Pancreas (tissue), 10 donors: Measurements from ENCODE around the gene EEF1A2. TPM values are rescaled to one million over a fixed set of nuclear protein-coding genes. Genes with fewer than 3 reads are reported as not detected.

Source experiments
- ATAC-seq, 4 donors: fragments of 200-7000 bp; cut with Tn5 transposase; one replicate each; pipeline versions ENCODE4 v1.8.0 to v1.9.1; 2020; ENCODE audit warnings: mild to moderate bottlenecking in 4 of 4, moderate library complexity in 4 of 4
- DNase-seq, 6 donors: peaks; one replicate each; pipeline ENCODE4 v3.0.0-alpha.2; 2020
- FAIRE-seq: peaks from 2 replicates; lab custom pipeline; 2012; peaks lifted over from hg19 to GRCh38; lab: Jason Lieb, UNC
- H3K27ac ChIP-seq, 4 donors: fragments of 200-600 bp; sonication (generic); 1 replicate in 3 of 4; 2 replicates in 1 of 4; pipeline versions ENCODE4 v1.5.0 to v1.8.0; 2020
- H3K27me3 ChIP-seq, 4 donors: fragments of 200-600 bp; one replicate each; pipeline ENCODE4 v1.8.0; 2021
- H3K36me3 ChIP-seq, 3 donors: fragments of 200-600 bp; sonication (generic) in 1 of 3; one replicate each; pipeline versions ENCODE4 v1.5.0 to v1.8.0; 2020 to 2021
- H3K4me1 ChIP-seq, 3 donors: fragments of 200-600 bp; one replicate each; pipeline ENCODE4 v1.8.0; 2021
- H3K4me3 ChIP-seq, 4 donors: fragments of 200-600 bp; sonication (generic) in 2 of 4; one replicate each; pipeline versions ENCODE4 v1.5.0 to v1.8.0; 2020 to 2021
- H3K9me3 ChIP-seq, 4 donors: fragments of 200-600 bp; one replicate each; pipeline ENCODE4 v1.8.0; 2021
- WGBS, 2 donors: extraction: QIAGEN DNeasy Blood & Tissue Kit; methylation state at CpG; one replicate each; pipeline ENCODE4 v1.1.7; 2013; 5-methylcytosine and 5-hydroxymethylcytosine counted together
- intact Hi-C, 3 donors: fragments of 100-400 bp; cut with DNase I; formaldehyde crosslinking; loops; one replicate each; pipeline versions ENCODE4 v1.11.1 to v1.14.2; 2022
- polyA plus RNA-seq, 2 donors: library from polyadenylated mRNA; stranded (reverse); fragments of 200-250 nt; gene quantifications; one replicate each; pipeline ENCODE4 v1.2.3, GENCODE V29; 2013
- total RNA-seq, 6 donors: library from RNA; stranded (reverse); fragmentation: NEBNext Ultra II Directional in 4 of 6; extraction: Animal tissue kit (Norgen Biotek cat#: 25700) in 4 of 6; gene quantifications; one replicate each; pipeline versions ENCODE4 v1.2.1 to v1.2.4, GENCODE V29; 2021 to 2023
- TF ChIP-seq, protein P1 (sequence below), 4 donors: fragments of 200-600 bp; sonication (generic) in 3 of 4; IDR thresholded peaks; one replicate each; pipeline versions ENCODE4 v1.5.0 to v1.8.0; 2021; ENCODE audit warnings: antibody characterized with exemption in 4 of 4
- donor health status: healthy with polysubstance abuse.
- donor health status: DM: no; HTN: no; CAD: no; lungs with moderate emphysema.
- donor health status: DM: no; HTN: no; CAD: no.
- donor health status: control.
- donor health status: control.
- donor health status: Bipolar disorder and iron deficiency.
- donor health status: DM: yes; HTN: yes; CAD: no.
- donor health status: DM: no; HTN: no; CAD: no.
- donor health status: DM: no; HTN: no; CAD: no.
- donor health status: DM: yes; HTN: yes; CAD: no.

Gene EEF1A2
- total and polyA plus RNA-seq, 8 donors: 5.0 to 86.9 (median 19.7) TPM

DNA sequence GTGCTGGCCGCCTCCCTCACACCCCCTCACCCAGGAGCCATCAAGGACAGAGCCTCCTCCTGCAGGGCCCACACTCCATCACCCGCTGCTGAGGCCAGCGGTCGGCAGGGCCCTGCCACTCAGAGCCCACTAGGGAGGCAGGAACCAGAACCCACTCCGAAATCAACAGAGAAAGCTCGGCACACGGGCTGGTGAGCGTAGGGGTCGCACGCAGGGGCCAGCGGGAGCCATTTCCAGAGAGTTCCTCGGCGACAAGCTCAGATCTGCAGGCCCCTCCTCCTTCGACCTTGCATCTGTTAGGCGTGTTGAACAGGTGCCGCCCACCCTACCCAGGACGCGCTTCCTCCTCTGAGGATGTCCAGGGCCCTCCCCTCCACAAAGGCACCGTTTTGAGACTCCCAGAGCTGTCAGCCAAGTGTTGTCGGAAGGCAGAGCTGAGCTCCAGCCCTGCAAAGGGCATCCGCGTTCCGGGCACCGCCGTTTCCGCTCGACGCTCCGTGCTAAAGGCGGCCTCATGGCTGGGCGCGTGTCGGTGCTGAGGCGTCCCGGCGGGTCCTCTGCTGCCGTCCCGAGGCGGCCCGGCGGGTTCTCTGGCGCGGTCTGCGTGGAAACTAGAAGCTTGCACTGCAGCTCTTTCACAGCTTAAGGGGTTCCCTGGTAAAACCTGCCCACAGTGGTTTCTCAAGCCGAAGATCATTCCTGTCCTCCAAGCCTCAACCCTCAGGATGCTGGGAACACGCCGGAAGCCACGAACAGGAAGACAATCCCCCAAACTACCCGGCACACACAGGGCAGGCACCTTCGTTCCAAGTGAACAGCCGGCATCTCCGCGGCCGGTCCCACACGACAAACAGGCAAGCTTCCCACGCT lies 33.3 kb downstream of the EEF1A2 start:
- intact Hi-C loops: no loop called here

DNA sequence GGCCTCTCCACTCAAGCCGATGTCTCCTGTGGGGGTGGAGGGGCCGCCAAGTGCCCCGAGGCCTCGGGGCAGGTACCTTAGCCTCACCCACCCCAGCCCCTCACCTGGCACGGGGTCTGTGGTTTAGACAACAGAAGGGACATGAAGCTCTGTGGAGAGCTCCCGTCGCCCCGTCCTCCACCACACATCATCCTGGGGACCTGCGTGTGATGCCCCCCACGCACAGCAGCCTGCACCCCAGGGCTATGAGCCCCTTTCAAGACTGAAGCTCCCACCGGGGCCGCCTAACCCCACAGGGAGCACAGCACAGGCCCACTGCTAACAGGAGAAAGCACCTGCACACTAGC lies 34.6 kb downstream of the EEF1A2 start:
- DNase-seq: no peak
- Histone ChIP-seq H3K36me3 (no peaks in the 10 kb centered on the region), H3K27ac (no peak overlapping the region), H3K4me1 (no peaks in the 10 kb centered on the region), H3K4me3 (no peak overlapping the region), H3K9me3 (no peaks in the 10 kb centered on the region), H3K27me3 (no peaks in the 10 kb centered on the region)
- intact Hi-C loops: no loop called here
- 46 to 71% methylated on average over 9 to 12 of the region's 12 CpGs for WGBS, 2 donors
- no peak for ATAC-seq
- TF ChIP-seq, protein P1, sequence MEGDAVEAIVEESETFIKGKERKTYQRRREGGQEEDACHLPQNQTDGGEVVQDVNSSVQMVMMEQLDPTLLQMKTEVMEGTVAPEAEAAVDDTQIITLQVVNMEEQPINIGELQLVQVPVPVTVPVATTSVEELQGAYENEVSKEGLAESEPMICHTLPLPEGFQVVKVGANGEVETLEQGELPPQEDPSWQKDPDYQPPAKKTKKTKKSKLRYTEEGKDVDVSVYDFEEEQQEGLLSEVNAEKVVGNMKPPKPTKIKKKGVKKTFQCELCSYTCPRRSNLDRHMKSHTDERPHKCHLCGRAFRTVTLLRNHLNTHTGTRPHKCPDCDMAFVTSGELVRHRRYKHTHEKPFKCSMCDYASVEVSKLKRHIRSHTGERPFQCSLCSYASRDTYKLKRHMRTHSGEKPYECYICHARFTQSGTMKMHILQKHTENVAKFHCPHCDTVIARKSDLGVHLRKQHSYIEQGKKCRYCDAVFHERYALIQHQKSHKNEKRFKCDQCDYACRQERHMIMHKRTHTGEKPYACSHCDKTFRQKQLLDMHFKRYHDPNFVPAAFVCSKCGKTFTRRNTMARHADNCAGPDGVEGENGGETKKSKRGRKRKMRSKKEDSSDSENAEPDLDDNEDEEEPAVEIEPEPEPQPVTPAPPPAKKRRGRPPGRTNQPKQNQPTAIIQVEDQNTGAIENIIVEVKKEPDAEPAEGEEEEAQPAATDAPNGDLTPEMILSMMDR (IDR thresholded peaks at IDR 0.05): no peak
- FAIRE-seq: no peak

More for the DNA sequence above, 33.3 kb downstream of the EEF1A2 start:
- Histone ChIP-seq H3K36me3 (no peaks in the 10 kb centered on the region), H3K4me3 (no peak overlapping the region), H3K4me1 (no peaks in the 10 kb centered on the region), H3K27ac (no peak overlapping the region), H3K27me3 (no peaks in the 10 kb centered on the region), H3K9me3 (no peaks in the 10 kb centered on the region)
- 55% methylated on average over 55 to 56 of the region's 56 CpGs for WGBS, 2 donors
- TF ChIP-seq, protein P1 (IDR thresholded peaks at IDR 0.05): no peak
- DNase-seq (no peak), ATAC-seq (no peak), FAIRE-seq (no peak)

DNA sequence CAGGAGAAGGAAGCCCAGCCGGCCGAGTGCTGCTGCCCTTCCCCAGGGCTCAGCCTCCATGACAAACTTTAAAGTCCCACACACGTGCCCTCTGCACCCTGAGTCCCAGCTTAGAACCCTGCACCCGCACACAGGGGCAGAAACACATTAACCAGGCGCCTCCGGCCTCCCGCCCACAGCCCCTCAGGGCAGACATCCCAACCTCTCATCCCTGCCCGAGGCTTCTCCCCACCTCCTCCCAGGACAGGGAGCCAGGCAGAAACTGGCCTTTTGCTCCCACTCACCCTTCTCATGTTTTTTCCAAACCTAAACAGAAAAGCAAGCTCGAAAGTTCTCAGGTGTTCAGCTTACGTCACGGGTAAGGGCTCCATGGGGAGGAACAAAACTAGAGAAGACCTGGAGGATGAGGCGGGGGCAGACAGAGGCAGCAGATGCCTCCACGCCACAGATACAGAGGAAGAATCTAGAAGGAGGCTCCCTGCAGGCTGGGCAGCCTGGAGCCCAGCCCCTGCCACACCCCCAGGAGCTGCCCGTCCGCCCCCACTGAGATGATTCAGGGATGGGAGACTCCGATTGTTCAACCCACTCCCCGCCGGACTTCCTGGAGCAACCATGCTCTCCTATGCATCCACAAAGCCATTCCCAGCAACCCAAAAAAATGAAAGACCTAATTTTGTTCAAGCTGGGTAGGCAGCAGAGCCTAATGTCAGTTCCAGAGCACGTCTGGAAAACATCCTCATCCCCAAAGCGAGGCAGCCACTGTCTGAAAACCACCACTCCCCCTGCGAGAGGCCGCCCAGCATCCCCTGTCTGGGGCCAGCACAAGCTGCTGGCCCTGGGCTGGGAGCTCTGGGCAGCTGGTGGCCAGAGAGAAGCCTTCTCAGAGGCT lies 35.2 kb downstream of the EEF1A2 start:
- FAIRE-seq (no peak), DNase-seq (no peak), ATAC-seq (no peak)
- Histone ChIP-seq H3K4me3 (no peak overlapping the region), H3K27me3 (peaks cover 0 to 3% (median 0%) of the 10 kb centered on the region in 4 donors), H3K27ac (no peak overlapping the region), H3K4me1 (no peaks in the 10 kb centered on the region), H3K9me3 (no peaks in the 10 kb centered on the region), H3K36me3 (no peaks in the 10 kb centered on the region)
- TF ChIP-seq, protein P1 (IDR thresholded peaks at IDR 0.05): no peak
- intact Hi-C loops: no loop called here
- WGBS, 2 donors: 24 to 42% methylated on average over 20 to 22 of the region's 22 CpGs

DNA sequence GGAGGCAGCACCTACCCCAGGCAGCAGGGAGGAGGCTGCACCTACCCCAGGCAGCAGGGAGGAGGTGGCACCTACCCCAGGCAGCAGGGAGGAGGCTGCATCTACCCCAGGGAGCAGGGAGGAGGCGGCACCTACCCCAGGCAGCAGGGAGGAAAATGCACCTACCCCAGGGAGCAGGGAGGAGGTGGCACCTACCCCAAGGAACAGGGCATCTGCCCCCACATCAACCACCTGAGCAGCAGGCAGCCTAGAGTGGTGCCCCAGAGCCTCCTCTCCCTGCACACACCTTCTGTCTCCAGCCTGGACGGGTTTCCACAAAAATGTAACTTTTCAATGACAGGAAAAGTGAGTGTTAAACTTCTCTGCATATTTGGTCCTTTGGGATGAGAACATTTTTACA lies 36.6 kb downstream of the EEF1A2 start:
- H3K9me3 ChIP-seq: no peaks in the 10 kb centered on the region
- H3K36me3 ChIP-seq: no peaks in the 10 kb centered on the region
- no peak overlapping the region for H3K4me3 ChIP-seq
- intact Hi-C loops: no loop called here
- ATAC-seq (no peak), DNase-seq (no peak), FAIRE-seq (no peak)
- no peak overlapping the region for H3K27ac ChIP-seq
- WGBS, 2 donors: 18 to 20% methylated on average over 1 to 2 of the region's 2 CpGs
- peaks cover 0 to 3% (median 0%) of the 10 kb centered on the region in 4 donors for H3K27me3 ChIP-seq
- TF ChIP-seq, protein P1 (IDR thresholded peaks at IDR 0.05): no peak
- no peaks in the 10 kb centered on the region for H3K4me1 ChIP-seq
